Spleen (tissue), 11 donors: ENCODE results near the gene HEPHL1. TPM values are rescaled to one million over a fixed set of nuclear protein-coding genes. Genes with fewer than 3 reads are reported as not detected.

ENCODE experiments used
- DNase-seq: peaks from one replicate; pipeline ENCODE4 v3.0.0-alpha.2; 2020
- H3K27ac ChIP-seq, 8 donors: fragments of 200-600 bp; sonication (generic) in 7 of 8; 1 replicate in 4 of 8; 2 replicates in 4 of 8; pipeline versions ENCODE4 v1.5.0 to v1.8.0; 2016 to 2021; ENCODE audit warnings: inconsistent platforms in 4 of 8, mild to moderate bottlenecking in 4 of 8, moderate library complexity in 1 of 8
- H3K27me3 ChIP-seq, 7 donors: fragments of 200-600 bp; sonication (generic) in 6 of 7; replicated peaks in 1 of 7; 1 replicate in 4 of 7; 2 replicates in 3 of 7; pipeline versions ENCODE4 v1.5.0 to v1.8.0; 2016 to 2021; ENCODE audit warnings: inconsistent platforms in 3 of 7, mild to moderate bottlenecking in 1 of 7
- H3K36me3 ChIP-seq, 6 donors: fragments of 200-600 bp; sonication (generic) in 5 of 6; 1 replicate in 4 of 6; 2 replicates in 2 of 6; pipeline versions ENCODE4 v1.5.0 to v1.8.0; 2016 to 2021; ENCODE audit warnings: inconsistent platforms in 2 of 6
- H3K4me1 ChIP-seq, 6 donors: fragments of 200-600 bp; sonication (generic) in 5 of 6; 1 replicate in 3 of 6; 2 replicates in 3 of 6; pipeline versions ENCODE4 v1.5.0 to v1.8.0; 2016 to 2021; ENCODE audit warnings: inconsistent platforms in 3 of 6
- H3K4me3 ChIP-seq, 8 donors: fragments of 200-600 bp; sonication (generic) in 7 of 8; 1 replicate in 4 of 8; 2 replicates in 4 of 8; pipeline versions ENCODE4 v1.5.0 to v1.8.0; 2016 to 2021; ENCODE audit warnings: inconsistent platforms in 4 of 8, mild to moderate bottlenecking in 4 of 8, moderate library complexity in 2 of 8
- H3K9me3 ChIP-seq, 8 donors: fragments of 200-600 bp; sonication (generic) in 7 of 8; 1 replicate in 4 of 8; 2 replicates in 4 of 8; pipeline versions ENCODE4 v1.5.0 to v1.8.0; 2016 to 2021; ENCODE audit warnings: inconsistent platforms in 4 of 8
- CTCF ChIP-seq, 11 experiments: fragments of 200-600 bp in 7 of 11; fragments of 450-650 bp in 4 of 11; sonication (generic) in 4 of 11; IDR thresholded peaks in 8 of 11; conservative IDR thresholded peaks in 3 of 11; 1 replicate in 7 of 11; 2 replicates in 4 of 11; pipeline versions ENCODE4 v1.4.0 to v1.8.0; 2016 to 2021; ENCODE audit warnings: antibody characterized with exemption in 11 of 11, inconsistent platforms in 4 of 11, mild to moderate bottlenecking in 1 of 11
- POLR2A ChIP-seq, 3 donors: fragments of 450-650 bp; IDR thresholded peaks; one replicate each; pipeline ENCODE4 v1.5.1; 2017; ENCODE audit warnings: antibody characterized with exemption in 3 of 3, mild to moderate bottlenecking in 1 of 3
- POLR2AphosphoS5 ChIP-seq, 3 donors: sonication (generic); formaldehyde crosslinking; IDR thresholded peaks; one replicate each; pipeline ENCODE4 v1.5.1; 2017; ENCODE audit warnings: antibody characterized with exemption in 3 of 3
- WGBS, 5 donors: extraction: QIAGEN DNeasy Blood & Tissue Kit in 3 of 5; methylation state at CpG; one replicate each; pipeline versions ENCODE4 v1.1.5 to v1.1.7; 2013 to 2018; 5-methylcytosine and 5-hydroxymethylcytosine counted together
- intact Hi-C: fragments of 100-400 bp; cut with DNase I; formaldehyde crosslinking; loops from one replicate; pipeline ENCODE4 v1.15.0; 2023; ENCODE audit warnings: low total_unique reads
- polyA plus RNA-seq, 3 donors: library from polyadenylated mRNA; stranded (reverse); fragments of 200-250 nt; gene quantifications; one replicate each; pipeline ENCODE4 v1.2.1, GENCODE V29; 2013
- total RNA-seq, 7 donors: library from RNA; depleted of rRNA in 3 of 7; stranded (reverse); fragments of >200 nt in 3 of 7; fragmentation: NEBNext Ultra II Directional in 4 of 7; extraction: Animal tissue kit (Norgen Biotek cat#: 25700) in 4 of 7; gene quantifications; one replicate each; pipeline versions ENCODE4 v1.1.0 to v1.2.1, GENCODE V29; 2016 to 2021
- donor health status: healthy with polysubstance abuse.
- donor health status: DM: no; HTN: no; CAD: no; lungs with moderate emphysema.
- donor health status: DM: no; HTN: no; CAD: no.
- donor health status: Bipolar disorder and iron deficiency.
- donor health status: healthy.
- donor health status: DM: no; HTN: no; CAD: no.
- donor health status: DM: yes; HTN: yes; CAD: no.

Gene HEPHL1
- total and polyA plus RNA-seq, 10 donors, result not detected

GRCh38 chr11:94149431-94150017 lies 128.4 kb downstream of the HEPHL1 start:
- intact Hi-C loops, result no loop called here
- Histone ChIP-seq H3K4me3 (no peak overlapping the region), H3K4me1 (peaks cover 2 to 96% (median 39%) of the 10 kb centered on the region in 6 donors), H3K9me3 (no peaks in the 10 kb centered on the region), H3K27ac (no peak overlapping the region), H3K36me3 (peaks cover 0 to 14% (median 0%) of the 10 kb centered on the region in 6 donors), H3K27me3 (no peaks in the 10 kb centered on the region)
- 48 to 67% (median 62%) methylated on average over 3 of the region's 3 CpGs for WGBS, 5 donors
- no peak for DNase-seq
- TF ChIP-seq POLR2A (IDR thresholded peaks at IDR 0.05) (no peak), CTCF (IDR thresholded peaks at IDR 0.05 in 8 of 11, conservative IDR thresholded peaks at IDR 0.05 in 3 of 11) (no peak), POLR2AphosphoS5 (IDR thresholded peaks at IDR 0.05) (no peak)

- intact Hi-C loops, result no loop called here
- H3K36me3 ChIP-seq, result peaks cover 0 to 19% (median 0%) of the 10 kb centered on the region in 6 donors
- peaks cover 2 to 94% (median 38%) of the 10 kb centered on the region in 6 donors for H3K4me1 ChIP-seq
- H3K27ac ChIP-seq, result no peak overlapping the region
- H3K9me3 ChIP-seq, result no peaks in the 10 kb centered on the region
- DNase-seq, result no peak
- TF ChIP-seq POLR2A (IDR thresholded peaks at IDR 0.05), result no peak
- TF ChIP-seq POLR2AphosphoS5 (IDR thresholded peaks at IDR 0.05), result no peak
- TF ChIP-seq CTCF (IDR thresholded peaks at IDR 0.05 in 8 of 11, conservative IDR thresholded peaks at IDR 0.05 in 3 of 11), result no peak
- no peaks in the 10 kb centered on the region for H3K27me3 ChIP-seq
- H3K4me3 ChIP-seq, result no peak overlapping the region
- WGBS, 5 donors, result 84 to 93% (median 87%) methylated on average over 3 of the region's 3 CpGs
Observed at GRCh38 chr11:94150056-94150455, 128.9 kb downstream of the HEPHL1 start.

DNA sequence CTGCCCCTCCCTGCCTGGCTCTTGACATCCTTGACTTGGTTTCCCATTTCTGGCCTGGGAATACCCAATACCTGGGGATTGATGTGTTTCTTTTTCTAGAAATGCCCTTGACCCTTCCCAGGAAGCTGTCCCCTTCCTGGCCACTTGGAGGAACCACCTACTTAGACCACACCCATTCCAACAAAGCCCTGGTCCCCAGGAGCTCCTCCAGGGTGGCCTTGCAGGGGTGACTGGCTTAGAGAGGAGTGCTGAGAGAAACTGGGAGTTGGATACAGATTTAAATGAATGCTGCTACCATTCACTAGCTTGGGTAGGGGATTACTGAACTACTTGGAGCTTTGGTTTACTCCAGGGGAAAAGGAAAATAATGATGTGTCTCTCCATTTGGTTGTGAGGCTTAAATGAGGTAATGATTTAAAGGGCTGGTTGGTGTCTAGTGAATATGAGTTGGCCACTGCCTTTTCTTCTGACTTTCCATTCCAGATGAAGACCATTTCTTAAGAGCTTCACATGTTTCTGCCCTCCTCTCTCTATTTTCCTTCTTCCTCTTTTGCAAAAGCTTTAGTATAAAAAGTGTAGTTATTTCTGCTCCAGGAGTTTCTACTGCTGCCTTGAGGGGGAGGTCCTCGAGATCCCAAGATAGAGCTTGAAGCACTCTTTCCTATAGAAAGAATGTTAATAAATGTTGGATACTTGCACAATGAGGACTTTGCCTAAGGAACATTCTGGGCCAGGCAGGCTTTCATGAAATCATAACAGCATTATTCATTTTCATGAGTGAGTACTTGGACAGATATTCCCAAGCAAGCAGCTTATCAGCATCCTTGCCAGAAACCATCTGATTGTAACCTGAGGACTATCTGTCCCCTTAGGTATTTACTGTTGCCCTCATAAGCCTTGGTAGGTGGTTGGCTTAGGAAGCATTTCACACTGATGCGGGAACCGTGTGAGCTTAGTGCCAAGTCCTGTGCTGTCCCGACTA lies 129.8 kb downstream of the HEPHL1 start:
- no peak overlapping the region for H3K4me3 ChIP-seq
- no peak overlapping the region for H3K27ac ChIP-seq
- H3K4me1 ChIP-seq, result peaks cover 2 to 84% (median 33%) of the 10 kb centered on the region in 6 donors
- no peak for DNase-seq
- intact Hi-C loops, result no loop called here
- no peaks in the 10 kb centered on the region for H3K27me3 ChIP-seq
- peaks cover 0 to 29% (median 2%) of the 10 kb centered on the region in 6 donors for H3K36me3 ChIP-seq
- no peaks in the 10 kb centered on the region for H3K9me3 ChIP-seq
- no peak for TF ChIP-seq POLR2A (IDR thresholded peaks at IDR 0.05)
- TF ChIP-seq CTCF (IDR thresholded peaks at IDR 0.05 in 8 of 11, conservative IDR thresholded peaks at IDR 0.05 in 3 of 11), result no peak
- no peak for TF ChIP-seq POLR2AphosphoS5 (IDR thresholded peaks at IDR 0.05)
- WGBS, 5 donors, result 81 to 88% (median 85%) methylated on average over 4 of the region's 4 CpGs
